Measurements from ENCODE around the gene OGG1.
A peak's percentile ranks its signal among the peaks of the same experiment; 100 is the strongest.

OGG1 gene

DNA sequence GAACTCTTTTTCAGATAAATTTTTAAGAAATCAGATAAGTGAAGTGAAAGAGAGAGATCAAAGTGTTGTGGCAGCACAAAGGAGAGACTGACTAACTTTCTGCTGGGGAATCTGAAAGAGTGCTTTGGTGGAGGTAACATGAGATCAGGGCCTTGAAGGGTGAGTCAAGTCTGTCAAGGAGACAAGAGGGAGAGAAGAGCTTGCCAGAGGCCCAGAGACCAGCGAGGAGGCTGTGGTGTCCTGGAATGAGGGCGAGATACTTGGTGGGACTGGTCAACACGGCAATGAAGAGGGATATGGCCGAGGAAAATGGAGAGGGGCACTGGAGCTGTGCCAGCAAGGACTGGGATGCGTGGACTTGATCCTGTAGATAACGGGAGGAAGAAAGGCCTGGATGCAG is 38.0 kb downstream of the OGG1 start:
- Histone ChIP-seq H3K36me3 (replicated peaks) (peaks cover 43% of the 10 kb centered on the region), H3K27me3 (ENCODE audit: low read depth) (no peaks in the 10 kb centered on the region), H3K4me1 (no peaks in the 10 kb centered on the region; the same call in none of the 2 replicates), H3K4me3 (no peak overlapping the region), H3K9me3 (no peaks in the 10 kb centered on the region)
- in situ Hi-C loops (cut with MboI; ENCODE audit: low sequenced_read_pairs) = no loop called here
- DNase-seq (ENCODE audit: low spot score in 2 of 2) = no peak

DNA sequence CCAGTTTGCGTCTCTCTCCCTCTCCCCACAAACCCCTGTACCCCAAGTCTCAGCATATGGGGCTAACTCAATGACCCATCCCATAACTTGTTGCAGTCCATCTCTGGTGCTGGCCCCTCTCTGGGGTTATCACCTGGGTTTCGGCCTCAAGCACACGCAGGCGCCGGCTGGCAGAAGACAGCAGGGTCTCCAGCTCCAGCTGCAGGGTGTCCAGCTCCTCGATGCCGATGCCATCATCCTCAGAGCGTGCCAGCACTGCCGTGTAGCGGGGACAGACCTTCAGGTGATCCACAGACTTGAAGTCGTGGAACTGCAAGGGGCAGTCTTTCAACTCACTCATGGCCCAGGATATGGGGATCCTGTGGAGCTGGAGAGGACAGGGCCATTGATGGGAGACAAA is 41.4 kb downstream of the OGG1 start:
- no peaks in the 10 kb centered on the region for H3K27me3 ChIP-seq (ENCODE audit: low read depth)
- H3K36me3 ChIP-seq (replicated peaks) = peaks cover 40% of the 10 kb centered on the region
- H3K4me1 ChIP-seq = peaks cover 4% of the 10 kb centered on the region
- no peak overlapping the region for H3K4me3 ChIP-seq
- DNase-seq (ENCODE audit: low spot score in 2 of 2) = no peak
- in situ Hi-C loops (cut with MboI; ENCODE audit: low sequenced_read_pairs) = no loop called here
- no peaks in the 10 kb centered on the region for H3K9me3 ChIP-seq

DNA sequence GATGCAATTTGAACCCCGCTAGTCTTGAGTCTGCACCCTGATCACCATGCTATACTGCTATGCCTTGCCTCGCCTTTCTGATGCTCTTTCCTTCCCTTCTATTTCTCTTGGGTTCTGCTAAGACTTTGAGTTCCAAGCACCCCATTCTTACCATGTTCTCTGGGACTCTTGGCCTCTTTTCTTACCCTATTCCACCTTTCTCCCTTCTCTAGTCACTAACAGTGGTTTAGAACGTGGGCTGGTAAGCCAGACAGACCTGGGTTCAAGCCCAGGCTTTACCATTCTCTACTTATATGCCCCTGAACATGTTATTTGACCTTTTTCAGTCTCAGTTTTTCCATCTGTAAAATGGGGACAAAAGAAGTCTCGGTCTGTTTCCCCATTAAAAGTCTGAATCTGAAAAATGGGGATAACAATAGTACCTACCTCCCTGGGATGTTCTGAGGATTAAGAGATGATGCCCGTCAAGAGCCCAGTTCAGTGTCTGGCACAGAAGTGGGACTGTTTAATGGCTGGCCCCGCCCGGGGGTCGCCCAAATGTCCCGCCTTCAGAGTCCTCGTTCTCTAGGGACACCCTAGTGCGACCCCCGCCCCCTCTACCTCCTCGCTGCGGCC is 42.1 kb downstream of the OGG1 start:
- in situ Hi-C loops (cut with MboI; ENCODE audit: low sequenced_read_pairs) = no loop called here
- Histone ChIP-seq H3K27me3 (ENCODE audit: low read depth) (no peaks in the 10 kb centered on the region), H3K4me3 (peak overlapping the region; percentile 98), H3K4me1 (peaks cover 4% of the 10 kb centered on the region), H3K9me3 (no peaks in the 10 kb centered on the region; the same call in 1 of the 2 replicates), H3K36me3 (replicated peaks) (peaks cover 37% of the 10 kb centered on the region)
- no peak for DNase-seq (ENCODE audit: low spot score in 2 of 2)

DNA sequence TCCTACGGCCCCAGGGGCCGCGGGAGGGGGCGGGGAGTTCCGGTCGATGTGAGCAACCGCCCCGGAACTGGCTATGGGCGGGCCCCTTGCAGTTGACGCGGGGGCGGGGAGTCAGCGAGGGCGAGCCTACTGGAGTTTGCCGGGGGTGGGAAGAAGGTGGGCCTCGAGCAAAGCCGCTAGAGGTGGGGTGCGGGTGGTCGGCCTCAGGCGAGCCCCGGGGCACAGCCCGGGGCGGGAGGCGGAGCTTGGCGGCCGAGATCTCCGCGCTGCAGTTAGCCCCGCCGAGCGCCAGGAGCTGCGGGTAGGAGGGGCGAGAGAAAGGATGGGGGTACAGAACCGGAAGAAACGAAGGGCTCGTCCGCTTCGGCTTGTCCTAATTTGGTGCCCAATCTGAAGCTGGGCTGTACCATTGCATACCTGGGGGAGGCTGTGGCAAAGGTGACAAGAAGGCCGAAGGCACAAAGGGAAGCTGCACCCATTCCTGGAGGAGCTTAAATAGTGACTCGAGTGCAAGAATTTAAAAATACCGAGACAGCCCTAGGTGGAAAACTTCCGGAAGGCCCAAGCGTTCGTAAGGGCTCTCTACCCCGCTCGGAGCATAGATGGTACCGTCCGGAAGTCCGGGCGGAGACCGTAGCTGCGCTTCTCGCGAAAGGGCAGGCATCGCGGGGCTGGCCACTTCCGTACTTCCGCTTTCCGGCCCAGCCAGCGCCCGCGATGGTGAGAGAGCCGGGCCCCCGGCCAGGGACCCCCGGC is 42.8 kb downstream of the OGG1 start, which contains the start of the genes ARPC4 and TADA3:
TSS of gene ARPC4 (plus strand) at position 678 of the 756 bp plus-strand sequence. CDS start at position 718, 40 bp downstream.
TSS of gene TADA3 (minus strand) at position 69 of the 756 bp plus-strand sequence. CDS start 1,007 bp downstream, outside the sequence.
- Histone ChIP-seq H3K36me3 (replicated peaks) (peaks cover 40% of the 10 kb centered on the region), H3K4me1 (peaks cover 4% of the 10 kb centered on the region), H3K9me3 (no peaks in the 10 kb centered on the region; the same call in 1 of the 2 replicates), H3K4me3 (peak within 1 kb of the TSS; percentile 98), H3K27me3 (ENCODE audit: low read depth) (no peaks in the 10 kb centered on the region)
- in situ Hi-C loops (cut with MboI; ENCODE audit: low sequenced_read_pairs) = no loop called here
- peak; percentile 87 to 93 for DNase-seq (ENCODE audit: low spot score in 2 of 2)

DNA sequence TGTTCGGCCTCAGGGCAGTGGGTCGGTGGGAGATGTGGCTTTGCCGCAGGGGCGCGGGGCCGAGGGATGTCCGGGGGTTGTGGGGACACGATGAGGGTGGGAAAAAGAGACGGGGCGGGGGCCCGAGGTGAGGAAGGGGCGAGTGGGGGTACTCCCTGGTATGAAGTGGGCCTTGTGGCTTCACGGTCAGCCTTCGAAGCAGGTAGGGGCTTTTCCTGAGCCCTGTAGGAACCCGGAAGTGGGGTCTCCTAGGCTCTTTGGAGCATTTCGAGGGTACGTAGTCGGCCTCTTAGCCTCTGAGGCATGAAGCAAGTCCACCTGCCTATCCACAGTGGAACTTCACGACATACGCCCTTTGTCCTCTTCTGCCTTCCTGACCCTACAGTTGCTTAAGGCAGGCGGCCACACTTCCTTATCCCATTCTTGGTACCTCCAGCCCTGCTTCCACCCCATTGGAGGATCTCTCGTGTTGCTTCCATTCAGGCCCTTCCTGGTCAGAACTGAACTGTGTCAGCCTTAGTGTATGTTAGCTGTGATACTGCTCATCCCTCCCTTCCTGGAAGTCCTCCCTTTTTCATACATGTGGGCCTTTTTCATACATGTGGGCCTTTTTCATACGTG is 43.5 kb downstream of the OGG1 start:
- Histone ChIP-seq H3K36me3 (replicated peaks) (peaks cover 46% of the 10 kb centered on the region), H3K4me3 (peak overlapping the region; percentile 98), H3K9me3 (no peaks in the 10 kb centered on the region; the same call in 1 of the 2 replicates), H3K4me1 (peaks cover 4% of the 10 kb centered on the region), H3K27me3 (ENCODE audit: low read depth) (no peaks in the 10 kb centered on the region)
- DNase-seq (ENCODE audit: low spot score in 2 of 2) = peak in 1 of 2 experiments; percentile 39
- in situ Hi-C loops (cut with MboI; ENCODE audit: low sequenced_read_pairs) = no loop called here

DNA sequence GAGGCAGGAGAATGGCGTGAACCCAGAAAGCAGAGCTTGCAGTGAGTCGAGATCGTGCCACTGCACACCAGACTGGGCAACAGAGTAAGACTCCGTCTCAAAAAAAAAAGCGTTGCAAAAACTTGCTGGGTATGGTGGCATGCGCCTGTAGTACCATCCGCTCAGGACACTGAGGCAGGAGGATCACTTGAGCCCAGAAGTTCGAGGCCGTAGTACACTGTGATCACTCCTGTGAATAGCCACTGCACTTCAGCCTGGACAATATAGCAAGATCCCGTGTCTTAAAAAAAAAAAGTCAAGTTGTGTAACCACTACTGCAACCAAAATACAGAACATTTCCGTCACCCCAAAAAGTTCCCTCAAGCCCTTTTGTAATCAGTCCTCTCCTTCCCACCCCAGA is 44.6 kb downstream of the OGG1 start:
- H3K4me3 ChIP-seq = no peak overlapping the region; the same call in 1 of the 2 replicates
- in situ Hi-C loops (cut with MboI; ENCODE audit: low sequenced_read_pairs) = no loop called here
- peaks cover 51% of the 10 kb centered on the region for H3K36me3 ChIP-seq (replicated peaks)
- no peaks in the 10 kb centered on the region; the same call in 1 of the 2 replicates for H3K9me3 ChIP-seq
- DNase-seq (ENCODE audit: low spot score in 2 of 2) = no peak
- H3K27me3 ChIP-seq (ENCODE audit: low read depth) = no peaks in the 10 kb centered on the region
- H3K4me1 ChIP-seq = peaks cover 4% of the 10 kb centered on the region

DNA sequence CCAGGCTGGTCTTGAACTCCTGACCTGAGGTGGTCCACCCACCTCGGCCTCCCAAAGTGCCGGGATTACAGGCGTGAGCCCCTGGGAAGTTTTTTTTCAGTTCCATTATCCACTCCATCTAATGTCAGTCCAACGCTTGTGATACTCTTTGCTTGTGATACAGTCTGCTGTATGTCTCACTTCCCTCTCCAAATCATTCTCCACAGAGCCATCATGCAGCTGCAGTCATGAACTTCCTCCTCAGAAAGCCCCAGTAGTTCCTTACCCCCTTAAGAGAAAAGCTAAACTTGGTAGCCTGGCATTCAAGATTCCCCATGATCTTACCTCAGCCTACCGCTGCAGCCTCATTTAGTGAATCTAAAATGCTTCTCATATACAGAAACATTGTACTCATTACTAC is 45.5 kb downstream of the OGG1 start:
- DNase-seq (ENCODE audit: low spot score in 2 of 2) = no peak
- no peaks in the 10 kb centered on the region for H3K27me3 ChIP-seq (ENCODE audit: low read depth)
- peaks cover 53% of the 10 kb centered on the region for H3K36me3 ChIP-seq (replicated peaks)
- H3K4me3 ChIP-seq = no peak overlapping the region
- in situ Hi-C loops (cut with MboI; ENCODE audit: low sequenced_read_pairs) = no loop called here
- no peaks in the 10 kb centered on the region; the same call in 1 of the 2 replicates for H3K9me3 ChIP-seq
- peaks cover 4% of the 10 kb centered on the region for H3K4me1 ChIP-seq

DNA sequence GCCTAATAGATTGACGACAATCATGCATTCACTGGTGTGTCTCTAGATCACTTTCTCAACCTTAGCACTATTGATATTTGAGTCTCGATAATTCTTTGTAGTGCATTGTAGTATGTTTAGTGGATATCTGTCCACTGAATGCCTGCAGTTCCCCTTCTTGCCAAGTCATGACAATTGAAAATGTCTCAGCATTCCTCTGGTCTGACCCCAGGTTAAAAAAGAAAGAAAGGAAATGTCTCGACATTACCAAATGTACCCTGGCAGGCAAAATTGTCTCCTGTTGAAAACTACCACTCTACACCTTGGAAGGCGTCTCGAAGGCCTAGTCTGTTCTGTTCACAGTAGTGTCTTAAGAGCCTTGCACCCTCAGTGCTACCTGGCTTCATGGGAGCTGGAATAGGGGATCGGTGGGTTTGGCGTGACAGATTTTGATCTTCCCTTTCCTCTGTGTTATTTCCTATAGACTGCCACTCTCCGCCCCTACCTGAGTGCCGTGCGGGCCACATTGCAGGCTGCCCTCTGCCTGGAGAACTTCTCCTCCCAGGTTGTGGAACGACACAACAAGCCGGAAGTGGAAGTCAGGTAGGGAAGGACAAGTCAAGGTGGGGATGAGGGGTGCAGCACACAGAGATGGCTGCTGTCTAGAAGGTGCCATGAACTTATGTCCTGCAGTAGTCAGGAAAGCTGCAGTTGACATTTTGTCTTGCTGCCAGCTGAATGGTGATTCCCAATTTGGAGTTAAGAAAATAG is 47.6 kb downstream of the OGG1 start:
- Histone ChIP-seq H3K9me3 (no peaks in the 10 kb centered on the region; the same call in 1 of the 2 replicates), H3K27me3 (ENCODE audit: low read depth) (no peaks in the 10 kb centered on the region), H3K4me1 (peaks cover 4% of the 10 kb centered on the region), H3K4me3 (no peak overlapping the region), H3K36me3 (replicated peaks) (peaks cover 69% of the 10 kb centered on the region)
- no peak for DNase-seq (ENCODE audit: low spot score in 2 of 2)
- in situ Hi-C loops (cut with MboI; ENCODE audit: low sequenced_read_pairs) = no loop called here

DNA sequence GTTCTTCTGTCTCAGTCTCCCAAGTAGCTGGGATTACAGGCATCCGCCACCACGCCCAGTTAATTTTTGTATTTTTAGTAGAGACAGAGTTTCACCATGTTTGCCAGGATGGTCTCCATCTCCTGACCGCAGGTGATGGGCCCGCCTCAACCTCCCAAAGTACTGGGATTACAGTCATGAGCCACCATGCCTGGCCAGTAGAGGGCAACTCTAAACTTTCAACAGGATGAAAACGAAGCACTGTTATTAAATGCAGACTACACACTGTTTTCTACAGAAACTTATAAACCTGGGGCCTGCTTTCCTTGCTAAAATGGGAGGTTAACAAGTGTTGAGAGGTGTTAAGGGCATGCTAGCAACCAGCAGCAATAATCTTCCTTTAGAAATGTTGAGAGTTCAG is 50.8 kb downstream of the OGG1 start:
- peaks cover 88% of the 10 kb centered on the region for H3K36me3 ChIP-seq (replicated peaks)

DNA sequence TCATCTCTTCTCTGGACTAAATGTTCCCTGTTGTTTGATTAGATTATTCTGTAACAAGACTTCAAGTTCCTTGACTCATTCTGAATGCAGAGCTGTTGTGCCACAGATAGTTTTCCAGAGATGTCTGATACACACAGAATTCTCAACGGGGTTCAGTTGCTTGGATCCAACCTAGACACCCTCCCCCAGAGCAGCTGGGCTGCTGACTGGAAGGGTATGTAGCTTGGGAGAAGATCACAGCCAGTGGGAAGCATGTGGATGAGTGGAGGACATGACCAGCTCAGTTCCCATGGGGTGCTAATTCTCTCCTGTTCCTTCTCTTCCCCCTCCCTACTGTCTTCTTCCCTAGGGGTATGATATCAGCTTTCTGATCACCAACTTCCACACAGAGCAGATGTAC is 53.7 kb downstream of the OGG1 start:
- no peak overlapping the region for H3K4me3 ChIP-seq
- H3K4me1 ChIP-seq = no peaks in the 10 kb centered on the region
- no peaks in the 10 kb centered on the region for H3K27me3 ChIP-seq (ENCODE audit: low read depth)
- no peak for DNase-seq (ENCODE audit: low spot score in 2 of 2)
- in situ Hi-C loops (cut with MboI; ENCODE audit: low sequenced_read_pairs) = no loop called here
- no peaks in the 10 kb centered on the region for H3K9me3 ChIP-seq
- peaks cover 84% of the 10 kb centered on the region for H3K36me3 ChIP-seq (replicated peaks)

More for the DNA sequence above, 50.8 kb downstream of the OGG1 start:
- no peak overlapping the region for H3K4me3 ChIP-seq
- no peaks in the 10 kb centered on the region for H3K27me3 ChIP-seq (ENCODE audit: low read depth)
- in situ Hi-C loops (cut with MboI; ENCODE audit: low sequenced_read_pairs) = no loop called here
- no peak for DNase-seq (ENCODE audit: low spot score in 2 of 2)
- no peaks in the 10 kb centered on the region for H3K4me1 ChIP-seq
- H3K9me3 ChIP-seq = no peaks in the 10 kb centered on the region; the same call in 1 of the 2 replicates

DNA sequence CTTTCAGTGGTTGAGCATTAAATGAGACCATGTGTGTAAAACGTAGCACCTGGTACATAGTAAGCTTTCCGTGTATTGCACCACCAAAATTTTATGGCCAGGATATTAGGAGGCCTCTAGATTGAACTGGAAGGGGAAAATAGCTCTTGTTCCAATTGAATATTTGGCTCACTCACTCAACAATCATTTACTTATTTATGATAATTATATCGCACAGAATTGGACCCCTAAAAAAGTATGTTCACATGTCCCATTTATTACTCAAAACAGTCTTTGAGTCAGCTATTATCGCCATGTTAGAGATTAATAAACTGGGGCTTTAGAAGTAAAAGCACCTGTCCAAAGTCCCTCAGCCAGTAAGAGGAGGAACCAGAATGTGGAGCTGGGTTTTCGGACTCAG is 55.2 kb downstream of the OGG1 start:
- Histone ChIP-seq H3K27me3 (ENCODE audit: low read depth) (no peaks in the 10 kb centered on the region), H3K4me1 (no peaks in the 10 kb centered on the region), H3K4me3 (no peak overlapping the region), H3K36me3 (replicated peaks) (peaks cover 80% of the 10 kb centered on the region), H3K9me3 (no peaks in the 10 kb centered on the region)
- in situ Hi-C loops (cut with MboI; ENCODE audit: low sequenced_read_pairs) = no loop called here
- DNase-seq (ENCODE audit: low spot score in 2 of 2) = no peak

DNA sequence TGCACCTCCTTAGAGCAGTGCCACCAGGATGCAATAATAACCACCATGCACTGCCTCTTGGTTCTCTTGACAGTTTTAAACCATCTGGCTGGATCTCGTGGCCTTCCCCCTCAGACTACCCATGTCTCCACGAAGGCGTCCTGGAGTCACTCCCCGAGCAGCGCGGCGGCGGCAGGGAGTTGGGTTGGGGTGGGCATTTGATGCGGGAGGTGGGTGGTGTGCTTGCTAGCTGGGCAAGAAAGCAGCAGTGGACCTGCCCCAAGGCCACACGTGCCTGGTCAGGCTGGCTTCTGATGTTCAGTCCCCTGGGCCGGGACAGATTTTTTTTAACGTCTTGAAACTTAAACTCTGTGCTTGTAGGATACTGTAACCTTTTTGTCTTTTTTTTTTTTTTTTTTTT is 56.4 kb downstream of the OGG1 start:
- Histone ChIP-seq H3K4me1 (no peaks in the 10 kb centered on the region), H3K9me3 (no peaks in the 10 kb centered on the region), H3K27me3 (ENCODE audit: low read depth) (no peaks in the 10 kb centered on the region), H3K36me3 (replicated peaks) (peaks cover 77% of the 10 kb centered on the region), H3K4me3 (no peak overlapping the region)
- DNase-seq (ENCODE audit: low spot score in 2 of 2) = no peak
- in situ Hi-C loops (cut with MboI; ENCODE audit: low sequenced_read_pairs) = no loop called here

All from HAP-1 (cell line).